Raji (cell line): Measurements from ENCODE around the gene IRF3.

Experiments
- POLR2A ChIP-seq: IDR thresholded peaks from 2 replicates; pipeline ENCODE4 v1.6.1; 2011; ENCODE audit warnings: low read depth, low read length, control low read depth; ENCODE audit not compliant: insufficient read depth

Gene IRF3

GRCh38 chr19:49678985-49679770, 13.5 kb upstream of the IRF3 start:
- TF ChIP-seq POLR2A: no peak

GRCh38 chr19:49677901-49678674, 12.4 kb upstream of the IRF3 start:
- no peak for TF ChIP-seq POLR2A

DNA sequence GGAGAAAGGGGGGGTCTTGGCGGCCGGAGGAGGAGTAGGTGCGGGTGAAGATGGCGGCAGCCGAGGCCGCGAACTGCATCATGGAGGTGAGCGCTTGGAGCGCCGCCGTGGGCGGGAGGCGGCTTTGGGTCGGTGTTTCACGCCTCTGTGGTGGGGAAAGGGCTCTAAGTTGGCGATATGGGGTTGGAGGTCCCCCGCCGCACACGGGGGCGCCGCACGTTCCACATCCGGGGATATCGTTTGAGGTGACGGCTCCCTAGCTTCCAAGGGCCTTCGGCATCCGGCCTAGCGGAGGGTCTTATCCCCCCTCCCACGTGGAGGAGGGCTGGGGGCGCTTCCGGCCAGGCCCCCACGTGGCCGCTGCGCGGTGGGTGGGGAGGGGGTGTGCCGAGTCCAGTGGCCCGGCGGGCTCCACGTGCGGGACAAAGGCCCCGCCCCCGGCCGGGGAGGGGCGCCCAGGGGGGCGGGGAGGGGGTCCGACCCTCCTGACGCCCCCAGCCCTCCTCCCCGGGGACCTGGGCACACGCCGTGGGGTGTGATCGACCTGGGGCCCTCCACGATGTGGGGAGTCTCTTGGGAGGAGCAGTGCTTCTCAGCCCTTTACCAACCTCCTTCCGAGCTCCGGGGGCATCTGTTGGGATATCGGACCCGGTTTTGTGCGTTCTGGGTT, 11.7 kb upstream of the IRF3 start, which contains the start of gene PRMT1:
PRMT1 (plus strand) TSS at position 41 of the 670 bp plus-strand sequence; CDS start at position 51, 10 bp downstream.
- TF ChIP-seq POLR2A: peak; percentile 86

- no peak for TF ChIP-seq POLR2A
These were observed 11.2 kb upstream of the IRF3 start for GRCh38 chr19:49676784-49677230.

GRCh38 chr19:49676136-49676783, 10.6 kb upstream of the IRF3 start:
- TF ChIP-seq POLR2A: peak; percentile 88

DNA sequence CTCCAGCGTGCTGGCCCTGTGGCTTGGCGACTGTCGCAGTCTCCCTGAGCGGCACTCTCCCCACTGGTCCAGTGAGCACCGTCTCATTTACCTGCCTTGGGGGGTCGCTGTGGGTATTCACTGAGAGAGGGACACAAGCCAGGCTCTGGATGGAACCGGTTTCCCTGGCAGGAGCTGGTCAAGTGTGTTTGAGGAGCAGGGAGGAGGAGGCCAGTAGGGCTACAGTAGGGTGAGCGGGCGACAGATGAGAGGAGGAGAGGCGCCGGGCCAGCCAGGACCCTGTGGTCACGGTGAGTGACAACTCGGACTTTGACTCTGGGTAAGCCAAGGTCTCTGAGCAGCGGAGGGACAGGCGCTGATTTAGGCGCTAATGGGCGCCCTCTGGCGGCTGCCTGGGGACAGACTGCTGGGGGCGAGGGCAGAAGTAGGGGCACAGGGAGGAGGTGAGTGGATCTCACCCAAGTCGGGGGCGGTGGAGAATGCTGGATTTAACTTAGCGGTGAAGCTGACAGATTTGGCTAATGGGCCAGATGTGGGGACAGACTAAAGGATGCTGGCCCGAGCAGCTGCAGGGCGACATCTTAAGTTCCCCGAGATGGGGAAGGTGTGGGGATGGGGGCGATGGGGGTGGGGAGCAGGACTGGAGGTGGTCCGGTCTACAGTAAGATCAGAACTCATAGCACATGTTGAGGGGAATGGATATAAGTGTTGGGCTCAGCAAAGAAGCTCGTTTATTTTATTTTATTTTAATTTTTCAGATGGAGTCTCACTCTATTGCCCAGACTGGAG, 6.7 kb upstream of the IRF3 start:
- no peak for TF ChIP-seq POLR2A

DNA sequence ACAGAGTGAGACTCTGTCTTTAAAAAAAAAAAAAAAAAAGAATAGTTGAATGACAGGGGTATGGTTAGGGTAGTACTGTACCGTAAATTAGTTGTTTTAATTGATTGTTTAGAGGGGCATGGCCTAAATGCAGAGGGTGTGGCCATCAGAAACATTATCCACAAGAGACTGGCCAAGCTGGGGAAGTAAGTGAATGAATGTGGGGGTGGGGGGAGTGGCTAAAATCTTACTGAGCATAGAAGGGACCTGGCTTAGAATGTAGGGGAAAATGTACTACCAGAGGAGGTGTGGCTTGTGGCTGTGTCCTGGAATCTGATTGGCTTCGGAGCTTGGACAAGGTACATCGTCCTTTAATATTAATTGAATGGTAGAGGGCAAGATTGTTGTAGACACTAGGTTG, 3.9 kb upstream of the IRF3 start:
- TF ChIP-seq POLR2A: no peak

DNA sequence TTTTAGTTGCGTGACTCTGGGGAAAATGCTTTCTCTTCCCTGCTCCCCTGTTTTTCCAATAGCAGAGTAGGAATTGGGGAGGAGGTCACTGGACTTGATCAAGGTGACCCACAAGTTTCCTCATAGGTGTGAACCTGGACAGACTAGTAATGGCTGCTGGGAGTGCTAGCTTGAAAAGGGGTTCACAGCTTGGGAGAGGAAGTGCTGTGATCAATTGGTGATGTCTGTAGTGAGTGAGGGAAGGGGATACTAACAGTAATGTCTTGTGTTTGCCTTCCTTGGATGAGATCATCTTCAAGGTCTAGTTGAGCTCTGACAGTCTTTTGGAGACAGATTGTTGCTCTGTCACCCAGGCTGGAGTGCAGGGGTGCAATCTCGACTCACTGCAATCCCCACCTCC, 1.8 kb upstream of the IRF3 start:
- no peak for TF ChIP-seq POLR2A

DNA sequence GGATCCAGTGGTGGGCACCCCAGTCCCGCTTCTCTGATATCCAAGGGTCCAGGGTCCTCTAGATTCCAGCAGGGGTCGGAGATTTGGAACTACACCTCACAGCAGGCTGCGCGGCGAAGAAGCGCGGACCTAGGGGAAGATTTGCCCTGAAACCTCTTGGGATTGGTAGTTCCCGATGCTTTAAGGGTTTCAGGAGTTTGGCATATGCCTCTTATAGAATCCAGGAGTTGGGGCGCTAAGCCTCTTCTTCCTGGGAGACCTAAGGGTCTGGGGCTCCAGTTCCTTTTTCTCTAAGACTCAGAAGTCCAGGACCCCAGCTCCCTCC, 425 bp upstream of the IRF3 start:
- TF ChIP-seq POLR2A: no peak

DNA sequence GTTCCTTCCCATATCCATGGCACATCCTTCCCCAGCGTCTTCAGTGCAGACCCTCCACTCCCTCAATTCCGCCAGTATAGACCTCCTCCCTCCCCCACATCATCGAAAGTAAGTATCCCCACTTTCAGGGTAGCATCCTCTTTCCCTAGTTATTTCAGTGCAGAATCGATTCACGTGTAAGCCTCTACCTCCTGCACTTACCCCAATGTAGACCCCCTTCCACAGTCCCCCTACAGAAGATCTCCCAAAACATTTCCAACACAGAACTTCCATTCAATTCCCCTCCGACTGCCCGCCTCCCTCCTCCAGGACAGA, 664 bp downstream of the IRF3 start:
- no peak; the same call in 1 of the 2 replicates for TF ChIP-seq POLR2A

DNA sequence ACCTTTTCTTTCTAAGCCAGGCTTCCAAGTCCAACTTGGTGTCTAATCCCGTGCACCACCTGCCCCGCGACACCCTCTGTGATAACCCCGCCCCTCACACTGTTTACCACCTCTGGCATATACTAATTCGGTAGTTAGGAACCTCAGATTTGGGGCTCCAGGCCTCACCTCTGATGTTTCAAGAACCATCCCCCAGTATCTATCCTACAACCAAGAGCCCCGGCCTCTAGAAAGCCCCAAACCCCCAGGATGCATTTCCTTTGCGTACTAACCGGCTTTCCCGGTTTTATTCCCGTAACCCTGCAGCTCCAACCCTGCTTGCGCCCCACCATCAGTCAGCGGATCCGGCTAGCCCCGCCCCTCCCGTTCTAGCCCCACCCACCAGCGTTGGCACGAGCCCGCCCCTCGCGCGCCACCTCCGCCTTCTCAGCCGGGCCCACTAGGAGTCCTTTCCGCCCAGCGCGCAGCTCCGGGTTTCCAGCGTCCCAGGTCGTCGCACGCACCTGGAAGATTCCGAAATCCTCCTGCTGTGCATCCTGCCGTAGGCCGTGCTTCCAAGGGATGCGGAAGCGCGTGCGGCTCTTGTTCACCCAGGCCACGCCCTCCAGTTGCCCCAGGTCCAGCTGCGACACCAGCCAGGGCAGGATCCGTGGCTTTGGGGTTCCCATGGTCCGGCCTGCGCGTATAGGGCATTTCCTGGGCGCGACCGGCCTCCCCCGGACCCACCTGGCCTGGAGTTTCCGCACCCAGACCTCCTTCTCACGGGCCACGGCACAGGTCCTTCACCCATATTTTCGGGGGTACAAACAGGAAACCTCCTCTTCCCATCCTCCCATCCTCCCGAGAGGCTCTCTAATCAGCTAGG, 1.3 kb downstream of the IRF3 start:
- TF ChIP-seq POLR2A: peak; percentile 84

GRCh38 chr19:49663224-49663623, 2.4 kb downstream of the IRF3 start:
- no peak for TF ChIP-seq POLR2A

DNA sequence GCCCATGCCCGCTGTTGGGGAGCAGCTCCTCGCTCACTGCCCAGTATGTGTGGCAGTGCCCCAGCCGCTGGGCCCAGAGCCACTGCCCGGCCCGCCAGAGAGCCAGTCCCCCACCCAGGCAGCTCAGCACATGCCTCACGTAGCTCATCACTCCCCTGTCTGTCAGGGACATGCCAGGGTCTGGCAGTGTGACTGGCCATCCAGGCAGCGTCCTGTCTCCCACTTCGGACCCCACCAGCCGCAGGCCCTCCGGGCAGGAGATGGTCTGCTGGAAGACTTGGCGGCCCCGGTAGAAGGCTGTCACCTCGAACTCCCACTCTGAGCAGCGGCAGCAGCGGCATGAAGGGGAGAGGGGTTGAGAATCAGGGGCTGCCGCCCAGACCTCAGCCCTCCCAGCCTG, 3.6 kb downstream of the IRF3 start:
- no peak for TF ChIP-seq POLR2A

GRCh38 chr19:49660338-49660961, 5.2 kb downstream of the IRF3 start:
- TF ChIP-seq POLR2A: no peak
